ENCODE data around the gene NGFR. TPM values are rescaled to one million over a fixed set of nuclear protein-coding genes. Genes with fewer than 3 reads are reported as not detected.

The NGFR gene
- polyA plus RNA-seq, 1 of the 3 experiments (the other 2 are of a cell fraction) = 0.76 TPM

DNA sequence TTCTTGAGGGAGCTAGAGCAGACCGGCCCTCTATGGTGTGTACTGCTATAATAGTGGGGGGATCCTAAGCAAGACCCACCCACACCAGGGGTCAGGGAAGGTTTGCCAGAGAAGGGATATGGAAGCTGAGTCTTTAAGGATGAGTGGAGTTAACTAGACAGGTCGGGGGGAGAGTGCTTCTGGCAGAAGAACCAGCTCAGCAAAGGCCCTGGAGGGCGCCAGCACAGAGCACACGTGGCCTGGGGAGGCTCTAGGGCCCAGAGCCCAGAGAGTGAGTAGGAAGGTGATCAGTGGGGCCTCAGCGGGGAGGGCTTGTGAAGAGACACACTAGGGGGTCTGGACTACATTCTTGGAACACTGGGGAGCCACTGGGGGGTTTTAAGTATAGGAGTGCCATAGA, 21.1 kb downstream of the NGFR start:
- CTCF ChIA-PET = interaction anchor here (0.6 to 15.7 kb wide), 16 partner anchors 8 to 192 kb away, joined by 3 to 453 read pairs (median 4); partner anchors contain the start of genes NGFR, NXPH3 and SLC35B1
- Histone ChIP-seq H4K20me1 (ENCODE audit: insufficient read depth) (no peaks in the 10 kb centered on the region), H3F3A (replicated peaks; ENCODE audit: insufficient read depth) (no peaks in the 10 kb centered on the region), H3K79me2 (ENCODE audit: insufficient read depth) (no peaks in the 10 kb centered on the region), H3K27ac (ENCODE audit: low read depth in 2 of 2, low read length in 1 of 2) (peak overlapping the region in 1 of 2 experiments; percentile 99; a peak in 2 of 4 replicates), H3K9me3 (no peaks in the 10 kb centered on the region), H3K4me3 (ENCODE audit: low read depth in 2 of 2, low read length in 1 of 2) (no peak overlapping the region), H3K27me3 (ENCODE audit: insufficient read depth) (peaks cover 4% of the 10 kb centered on the region; the same call in 1 of the 2 replicates), H3K9ac (no peak overlapping the region), H2AFZ (ENCODE audit: low read depth) (no peak overlapping the region), H3K9me2 (no peaks in the 10 kb centered on the region), H3K4me2 (no peak overlapping the region), H3K4me1 (ENCODE audit: control insufficient read depth in 1 of 2, insufficient read depth in 2 of 2, low read depth in 1 of 2, low read length in 1 of 2) (peaks cover 7 to 75% of the 10 kb centered on the region in 2 experiments), H3K36me3 (replicated peaks in 1 of 2; ENCODE audit: control insufficient read depth in 1 of 2, insufficient read depth in 2 of 2, low read length in 1 of 2) (no peaks in the 10 kb centered on the region)
- DNase-seq = peak; percentile 30
- no peak for TF ChIP-seq RFX5 (IDR thresholded peaks at IDR 0.05; ENCODE audit: low read length)
- peak; percentile 35 for TF ChIP-seq RAD21 (IDR thresholded peaks at IDR 0.05; ENCODE audit: low read length)
- TF ChIP-seq NRF1 (IDR thresholded peaks at IDR 0.05; ENCODE audit: low read depth, low read length) = no peak
- 70% methylated on average over 5 of the region's 5 CpGs for WGBS (ENCODE audit: low lambda C conversion rate)
- POLR2A ChIA-PET = interaction anchor here (1.2 to 2.0 kb wide), 2 partner anchors 21 to 81 kb away, joined by 3 to 5 read pairs; partner anchors contain the start of gene NGFR

GRCh38 chr17:49518346-49519078, 23.4 kb downstream of the NGFR start:
- Histone ChIP-seq H3K27me3 (ENCODE audit: insufficient read depth) (peaks cover 4% of the 10 kb centered on the region; the same call in 1 of the 2 replicates), H3K4me2 (no peak overlapping the region), H3K4me1 (ENCODE audit: control insufficient read depth in 1 of 2, insufficient read depth in 2 of 2, low read depth in 1 of 2, low read length in 1 of 2) (peaks cover 7 to 66% of the 10 kb centered on the region in 2 experiments), H3K27ac (ENCODE audit: low read depth in 2 of 2, low read length in 1 of 2) (peak overlapping the region in 1 of 2 experiments; percentile 43; a peak in 1 of 4 replicates), H2AFZ (ENCODE audit: low read depth) (no peak overlapping the region), H3K9ac (no peak overlapping the region), H3F3A (replicated peaks; ENCODE audit: insufficient read depth) (no peaks in the 10 kb centered on the region), H3K79me2 (ENCODE audit: insufficient read depth) (no peaks in the 10 kb centered on the region), H3K4me3 (ENCODE audit: low read depth in 2 of 2, low read length in 1 of 2) (no peak overlapping the region), H3K36me3 (replicated peaks in 1 of 2; ENCODE audit: control insufficient read depth in 1 of 2, insufficient read depth in 2 of 2, low read length in 1 of 2) (no peaks in the 10 kb centered on the region), H4K20me1 (ENCODE audit: insufficient read depth) (no peaks in the 10 kb centered on the region), H3K9me3 (no peaks in the 10 kb centered on the region), H3K9me2 (no peaks in the 10 kb centered on the region)
- WGBS (ENCODE audit: low lambda C conversion rate) = 66% methylated on average over 5 of the region's 6 CpGs
- ChIA-PET POLR2A (no interaction called here), CTCF (interaction anchor here (0.8 to 15.7 kb wide), 5 partner anchors 9 to 38 kb away, joined by 3 to 453 read pairs (median 144); partner anchors contain the start of gene NGFR)
- DNase-seq = peak; percentile 20
- TF ChIP-seq FOXJ3 (CRISPR knock-in tag; IDR thresholded peaks at IDR 0.05) (no peak), RCOR1 (IDR thresholded peaks at IDR 0.05; ENCODE audit: low read length) (peak; percentile 59), EP300 (IDR thresholded peaks at IDR 0.05; ENCODE audit: borderline replicate concordance in 1 of 2, low read depth in 1 of 2, low read length in 1 of 2) (peak in 1 of 2 experiments; percentile 70; a peak in 1 of 4 replicates)

DNA sequence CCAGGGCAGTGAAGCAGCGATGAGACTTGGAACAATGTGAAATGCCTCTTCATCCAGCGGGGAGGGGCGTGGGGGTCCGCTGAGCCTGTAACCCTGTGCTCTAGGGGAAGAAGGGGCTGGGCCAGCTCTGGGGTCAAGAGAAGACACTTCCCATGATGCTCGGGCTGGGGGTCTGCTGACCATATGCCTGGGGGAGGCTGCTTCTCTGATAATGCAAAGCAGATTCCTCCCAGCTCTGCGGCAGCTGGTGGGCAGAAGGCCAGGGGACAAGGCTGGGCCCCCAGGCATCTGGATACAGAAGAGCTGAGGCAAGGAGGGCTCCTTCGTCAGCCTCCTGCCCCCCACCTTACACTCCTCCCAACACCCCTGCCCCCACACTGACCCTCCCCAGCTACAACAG, 24.7 kb downstream of the NGFR start:
- WGBS (ENCODE audit: low lambda C conversion rate) = 49% methylated on average over 7 of the region's 7 CpGs
- no peaks in the 10 kb centered on the region for H3K79me2 ChIP-seq (ENCODE audit: insufficient read depth)
- H3K9me2 ChIP-seq = no peaks in the 10 kb centered on the region
- H3K27ac ChIP-seq (ENCODE audit: low read depth in 2 of 2, low read length in 1 of 2) = peak overlapping the region in 1 of 2 experiments; percentile 86; a peak in 1 of 4 replicates
- H3K9me3 ChIP-seq = no peaks in the 10 kb centered on the region
- H3K4me2 ChIP-seq = no peak overlapping the region
- H3F3A ChIP-seq (replicated peaks; ENCODE audit: insufficient read depth) = no peaks in the 10 kb centered on the region
- H2AFZ ChIP-seq (ENCODE audit: low read depth) = no peak overlapping the region
- H3K4me1 ChIP-seq (ENCODE audit: control insufficient read depth in 1 of 2, insufficient read depth in 2 of 2, low read depth in 1 of 2, low read length in 1 of 2) = peaks cover 7 to 66% of the 10 kb centered on the region in 2 experiments
- no peaks in the 10 kb centered on the region for H4K20me1 ChIP-seq (ENCODE audit: insufficient read depth)
- TF ChIP-seq, protein P1, sequence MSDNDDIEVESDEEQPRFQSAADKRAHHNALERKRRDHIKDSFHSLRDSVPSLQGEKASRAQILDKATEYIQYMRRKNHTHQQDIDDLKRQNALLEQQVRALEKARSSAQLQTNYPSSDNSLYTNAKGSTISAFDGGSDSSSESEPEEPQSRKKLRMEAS (IDR thresholded peaks at IDR 0.05; ENCODE audit: low read depth) = no peak
- TF ChIP-seq MEF2A (IDR thresholded peaks at IDR 0.05; ENCODE audit: borderline replicate concordance, low read depth) = no peak
- peak; percentile 91 for TF ChIP-seq RCOR1 (IDR thresholded peaks at IDR 0.05; ENCODE audit: low read length)
- peak; percentile 92 for TF ChIP-seq CHD2 (IDR thresholded peaks at IDR 0.05; ENCODE audit: low read length, partially characterized antibody)
- peak; percentile 70 for TF ChIP-seq POLR2AphosphoS5 (IDR thresholded peaks at IDR 0.05; ENCODE audit: low read depth, low read length)
- peak in 1 of 2 experiments; percentile 45; a peak in 1 of 4 replicates for TF ChIP-seq EP300 (IDR thresholded peaks at IDR 0.05; ENCODE audit: borderline replicate concordance in 1 of 2, low read depth in 1 of 2, low read length in 1 of 2)
- peak; percentile 81 for TF ChIP-seq TCF12 (IDR thresholded peaks at IDR 0.05)
- TF ChIP-seq TEAD4 (IDR thresholded peaks at IDR 0.05; ENCODE audit: borderline replicate concordance, insufficient read depth) = no peak
- peak; percentile 49; the same call in 1 of the 2 replicates for TF ChIP-seq GATA2 (CRISPR knock-in tag; IDR thresholded peaks at IDR 0.05)
- no peak overlapping the region for H3K4me3 ChIP-seq (ENCODE audit: low read depth in 2 of 2, low read length in 1 of 2)
- H3K36me3 ChIP-seq (replicated peaks in 1 of 2; ENCODE audit: control insufficient read depth in 1 of 2, insufficient read depth in 2 of 2, low read length in 1 of 2) = no peaks in the 10 kb centered on the region
- ChIA-PET POLR2A (interaction anchor here (0.8 kb wide), 1 partner anchor 8 kb away, joined by 3 read pairs; no protein-coding TSS in a partner anchor), CTCF (interaction anchor here (0.8 to 11.7 kb wide), 10 partner anchors 10 to 112 kb away, joined by 3 to 144 read pairs (median 4); partner anchors contain the start of gene NGFR)
- H3K27me3 ChIP-seq (ENCODE audit: insufficient read depth) = peaks cover 4% of the 10 kb centered on the region; the same call in 1 of the 2 replicates
- no peak overlapping the region for H3K9ac ChIP-seq
- DNase-seq = peak; percentile 88
